T-helper 17 cell (primary cell): ENCODE data around the gene MST1. TPM values are rescaled to one million over a fixed set of nuclear protein-coding genes. Genes with fewer than 3 reads are reported as not detected.

Experiments
- ATAC-seq: fragments of 150-1000 bp; cut with Tn5 transposase; 2 replicates; pipeline ENCODE4 v1.10.0; 2021; ENCODE audit warnings: mild to moderate bottlenecking, moderate library complexity
- DNase-seq, 3 donors: peaks; one replicate each; pipeline versions ENCODE4 v3.0.0 to v3.0.0-alpha.2; 2020 to 2021
- H3K9me3 ChIP-seq: one replicate; pipeline ENCODE4 v1.7.0; 2013; ENCODE audit warnings: low read length, mild to moderate bottlenecking; ENCODE audit not compliant: control insufficient read depth, poor library complexity, severe bottlenecking
- H3K27ac Mint-ChIP-seq: one replicate; pipeline ENCODE4 v1.8.0; 2022; ENCODE audit warnings: mild to moderate bottlenecking, moderate library complexity, mixed read lengths
- H3K27me3 Mint-ChIP-seq: one replicate; pipeline ENCODE4 v1.8.0; 2022; ENCODE audit warnings: mixed read lengths
- H3K36me3 Mint-ChIP-seq: one replicate; pipeline ENCODE4 v1.8.0; 2022; ENCODE audit warnings: low read depth, mixed read lengths
- H3K4me1 Mint-ChIP-seq: one replicate; pipeline ENCODE4 v1.8.0; 2022; ENCODE audit warnings: mild to moderate bottlenecking, mixed read lengths
- H3K4me3 Mint-ChIP-seq: one replicate; pipeline ENCODE4 v1.8.0; 2022; ENCODE audit warnings: mild to moderate bottlenecking, moderate library complexity, mixed read lengths
- total RNA-seq, 4 donors: library from RNA in 2 of 4; stranded (reverse) in 2 of 4; gene quantifications; one replicate each; pipeline ENCODE4 v1.2.3 and lab custom pipeline; 2022 to 2026

The MST1 gene
- total RNA-seq, 2 donors from 2014 or later, result 7.5 to 11.3 TPM

DNA sequence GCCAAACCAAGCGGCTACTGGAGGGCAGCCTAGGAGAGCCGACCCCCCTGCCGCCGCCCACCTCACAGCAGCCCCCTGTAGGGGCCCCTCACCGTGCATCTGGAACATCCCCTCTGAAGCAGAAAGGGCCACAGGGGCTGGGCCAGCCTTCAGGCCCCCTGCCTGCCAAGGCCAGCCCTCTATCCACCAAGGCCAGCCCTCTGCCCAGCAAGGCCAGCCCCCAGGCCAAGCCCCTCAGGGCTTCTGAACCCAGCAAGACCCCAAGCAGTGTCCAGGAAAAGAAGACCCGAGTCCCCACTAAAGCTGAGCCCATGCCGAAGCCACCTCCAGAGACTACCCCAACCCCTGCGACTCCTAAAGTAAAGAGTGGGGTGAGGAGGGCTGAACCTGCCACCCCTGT is 38.6 kb downstream of the MST1 start:
- no peaks in the 10 kb centered on the region for H3K36me3 Mint-ChIP-seq
- DNase-seq, result no peak
- ATAC-seq, result no peak
- H3K27ac Mint-ChIP-seq, result no peak overlapping the region
- peaks cover 2% of the 10 kb centered on the region for H3K4me1 Mint-ChIP-seq
- peaks cover 16% of the 10 kb centered on the region for H3K27me3 Mint-ChIP-seq
- no peak overlapping the region for H3K4me3 Mint-ChIP-seq
- H3K9me3 ChIP-seq, result no peaks in the 10 kb centered on the region

DNA sequence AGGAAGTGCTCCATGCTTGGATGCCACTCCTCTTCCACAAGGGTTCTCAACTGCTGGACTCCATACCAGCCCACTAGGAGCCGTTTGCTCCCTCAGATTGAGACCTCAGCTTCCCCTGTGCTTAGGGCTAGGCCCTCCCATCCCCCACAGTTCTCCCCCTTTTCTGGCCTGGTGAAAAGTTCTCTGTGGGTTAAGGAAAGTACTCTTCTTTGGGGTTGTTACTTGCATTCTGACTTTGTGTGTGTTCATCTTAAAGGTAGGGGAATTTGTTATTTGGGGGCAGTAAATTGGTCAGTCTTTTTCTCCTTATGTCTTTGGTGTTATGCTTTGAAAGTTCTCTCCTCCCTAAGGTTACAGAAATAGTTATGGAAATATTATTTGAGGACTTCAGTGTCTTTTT is 39.1 kb downstream of the MST1 start:
- peaks cover 16% of the 10 kb centered on the region for H3K27me3 Mint-ChIP-seq
- no peaks in the 10 kb centered on the region for H3K9me3 ChIP-seq
- DNase-seq, result no peak
- H3K36me3 Mint-ChIP-seq, result no peaks in the 10 kb centered on the region
- H3K4me3 Mint-ChIP-seq, result no peak overlapping the region
- H3K4me1 Mint-ChIP-seq, result peaks cover 2% of the 10 kb centered on the region
- no peak overlapping the region for H3K27ac Mint-ChIP-seq
- ATAC-seq, result no peak

DNA sequence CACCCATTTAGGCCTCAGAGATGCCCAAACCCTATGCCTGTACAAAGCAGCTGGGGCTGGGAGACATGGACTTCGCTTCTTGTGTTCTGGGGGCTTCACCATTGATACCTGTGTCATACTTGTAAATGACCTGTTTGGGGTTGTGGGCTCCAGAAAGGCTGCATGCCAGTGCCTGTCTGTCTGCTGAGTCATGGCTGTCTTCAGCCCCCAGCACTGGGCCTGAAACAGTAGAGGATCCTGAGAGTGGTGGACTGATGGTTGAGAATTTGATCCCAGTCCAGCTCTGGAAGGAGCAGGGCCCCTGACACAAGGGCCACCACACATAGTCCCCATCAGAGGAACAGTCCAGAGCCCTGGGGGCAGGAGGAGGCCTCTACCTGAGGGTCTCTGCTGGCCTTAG is 39.7 kb downstream of the MST1 start:
- no peaks in the 10 kb centered on the region for H3K9me3 ChIP-seq
- no peak overlapping the region for H3K27ac Mint-ChIP-seq
- peaks cover 13% of the 10 kb centered on the region for H3K27me3 Mint-ChIP-seq
- no peak overlapping the region for H3K4me3 Mint-ChIP-seq
- peaks cover 2% of the 10 kb centered on the region for H3K4me1 Mint-ChIP-seq
- DNase-seq (no peak), ATAC-seq (no peak)
- H3K36me3 Mint-ChIP-seq, result no peaks in the 10 kb centered on the region

DNA sequence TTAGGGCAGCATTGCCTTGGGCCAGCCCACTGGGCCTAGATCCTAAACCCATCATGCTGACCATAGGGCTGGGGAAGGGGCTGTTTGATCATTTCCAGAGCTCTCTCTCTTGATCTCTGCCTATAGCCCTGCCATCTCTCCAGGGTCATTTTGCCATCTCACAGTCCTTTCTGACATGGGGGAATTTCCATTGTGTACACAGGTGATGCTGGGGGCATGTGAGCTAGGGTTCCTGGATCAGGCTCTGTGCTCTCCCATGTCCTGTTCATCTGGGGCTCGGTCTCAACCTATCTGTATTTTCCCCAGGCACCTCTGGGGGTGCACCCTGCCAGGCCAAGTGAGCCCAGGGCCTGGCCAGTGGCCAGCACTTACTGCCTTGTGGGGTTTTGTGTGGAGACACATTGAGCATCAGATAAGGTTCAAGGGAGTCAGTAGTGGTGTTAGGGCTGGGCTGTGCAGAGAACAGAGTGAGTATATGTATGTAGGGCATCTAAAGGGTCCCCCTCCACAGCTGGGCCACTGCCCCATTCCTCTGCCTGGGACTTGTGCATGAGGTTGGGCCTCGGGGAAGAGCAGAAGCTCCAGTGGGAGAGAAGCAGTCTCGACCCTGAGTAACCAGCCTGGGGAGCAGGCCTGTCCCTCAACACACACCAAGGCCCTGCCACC is 40.8 kb downstream of the MST1 start:
- H3K27me3 Mint-ChIP-seq, result peaks cover 5% of the 10 kb centered on the region
- H3K36me3 Mint-ChIP-seq, result no peaks in the 10 kb centered on the region
- no peak overlapping the region for H3K27ac Mint-ChIP-seq
- ATAC-seq (no peak), DNase-seq (no peak)
- H3K4me1 Mint-ChIP-seq, result peaks cover 2% of the 10 kb centered on the region
- H3K9me3 ChIP-seq, result no peaks in the 10 kb centered on the region
- H3K4me3 Mint-ChIP-seq, result no peak overlapping the region

DNA sequence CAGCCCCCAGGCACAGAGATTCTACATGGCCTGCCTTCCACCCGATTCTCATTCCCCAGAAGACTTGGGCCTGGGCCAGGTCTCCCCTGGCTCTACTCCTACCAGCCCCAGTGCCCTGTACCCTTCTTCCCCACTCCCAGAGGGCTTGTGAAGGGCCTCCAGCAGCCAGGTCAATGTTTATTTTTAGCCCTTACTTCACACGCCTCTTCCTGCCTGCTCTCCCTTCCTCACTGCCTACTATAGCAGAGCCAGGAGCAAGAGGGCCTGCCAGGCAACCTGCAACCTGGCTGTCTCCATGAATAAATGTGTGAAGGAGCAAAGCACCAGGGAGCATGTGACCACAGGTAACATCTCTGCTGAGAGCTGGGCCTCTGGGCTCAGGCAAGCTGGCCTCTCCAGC is 41.5 kb downstream of the MST1 start:
- ATAC-seq, result no peak
- peaks cover 2% of the 10 kb centered on the region for H3K4me1 Mint-ChIP-seq
- H3K36me3 Mint-ChIP-seq, result no peaks in the 10 kb centered on the region
- H3K9me3 ChIP-seq, result no peaks in the 10 kb centered on the region
- DNase-seq, result no peak
- H3K4me3 Mint-ChIP-seq, result no peak overlapping the region
- H3K27ac Mint-ChIP-seq, result no peak overlapping the region
- peaks cover 5% of the 10 kb centered on the region for H3K27me3 Mint-ChIP-seq

DNA sequence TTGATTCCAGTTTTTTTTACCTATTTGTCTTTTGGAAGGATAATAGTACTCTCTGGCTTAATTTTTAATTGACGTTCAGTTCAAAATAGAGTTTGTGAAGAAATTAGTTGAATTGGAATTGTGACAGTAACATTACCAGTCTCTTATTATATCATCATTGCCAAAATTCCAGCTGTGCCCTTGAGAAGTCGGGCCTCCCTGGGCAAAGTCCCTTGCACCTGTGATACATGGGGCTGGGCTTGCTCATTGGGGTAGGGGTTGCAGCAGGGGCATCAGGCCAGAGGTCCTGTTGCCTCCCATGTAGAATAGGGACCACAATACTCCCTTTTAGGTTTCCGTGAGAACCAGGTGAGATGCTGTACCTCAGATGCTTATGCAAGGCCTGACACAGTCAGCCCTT is 43.0 kb downstream of the MST1 start:
- Mint-ChIP-seq H3K27me3 (peaks cover 5% of the 10 kb centered on the region), H3K4me3 (no peak overlapping the region)

DNA sequence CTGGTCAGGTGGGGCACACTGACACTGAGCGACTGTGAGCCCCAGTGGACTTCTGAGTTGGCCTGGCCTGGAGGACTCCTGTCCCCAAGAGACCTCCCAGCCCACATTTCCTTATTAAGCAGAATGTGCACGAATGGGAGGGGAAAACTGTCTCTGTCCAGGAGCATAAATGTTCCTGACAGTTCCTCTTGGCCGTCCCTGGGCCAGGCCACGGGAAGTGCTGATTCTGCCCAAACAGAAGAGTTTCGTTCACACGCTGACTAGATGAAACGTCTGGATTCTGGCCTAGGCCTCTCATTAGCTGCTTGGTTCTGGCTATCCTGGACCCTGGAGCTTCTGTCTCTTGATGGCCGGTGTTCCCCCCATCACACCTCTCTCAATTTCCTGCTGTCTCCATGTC is 44.6 kb downstream of the MST1 start:
- H3K4me3 Mint-ChIP-seq, result no peak overlapping the region
- peaks cover 5% of the 10 kb centered on the region for H3K27me3 Mint-ChIP-seq
- H3K9me3 ChIP-seq, result no peaks in the 10 kb centered on the region
- DNase-seq (no peak), ATAC-seq (no peak)
- no peaks in the 10 kb centered on the region for H3K36me3 Mint-ChIP-seq
- H3K4me1 Mint-ChIP-seq, result peaks cover 2% of the 10 kb centered on the region
- H3K27ac Mint-ChIP-seq, result no peak overlapping the region

More for the DNA sequence above, 43.0 kb downstream of the MST1 start:
- Mint-ChIP-seq H3K36me3 (no peaks in the 10 kb centered on the region), H3K27ac (no peak overlapping the region), H3K4me1 (peaks cover 2% of the 10 kb centered on the region)
- DNase-seq (no peak), ATAC-seq (no peak)
- H3K9me3 ChIP-seq, result no peaks in the 10 kb centered on the region

DNA sequence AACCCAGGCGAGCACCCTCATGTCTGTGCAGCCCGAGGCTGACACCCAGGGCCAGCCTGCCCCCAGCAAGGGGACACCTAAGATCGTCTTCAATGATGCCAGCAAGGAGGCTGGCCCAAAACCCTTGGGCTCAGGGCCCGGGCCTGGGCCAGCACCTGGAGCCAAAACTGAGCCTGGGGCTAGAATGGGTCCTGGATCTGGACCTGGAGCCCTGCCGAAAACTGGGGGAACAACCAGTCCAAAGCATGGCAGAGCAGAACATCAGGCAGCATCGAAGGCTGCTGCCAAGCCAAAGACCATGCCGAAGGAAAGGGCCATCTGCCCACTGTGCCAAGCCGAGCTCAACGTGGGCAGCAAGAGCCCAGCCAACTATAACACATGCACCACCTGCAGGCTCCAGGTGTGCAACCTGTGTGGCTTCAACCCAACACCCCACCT is 46.5 kb downstream of the MST1 start:
- ATAC-seq (no peak), DNase-seq (no peak)
- Mint-ChIP-seq H3K27ac (no peak overlapping the region), H3K4me3 (no peak overlapping the region), H3K4me1 (peaks cover 2% of the 10 kb centered on the region), H3K36me3 (no peaks in the 10 kb centered on the region), H3K27me3 (peaks cover 5% of the 10 kb centered on the region)
- H3K9me3 ChIP-seq, result no peaks in the 10 kb centered on the region

DNA sequence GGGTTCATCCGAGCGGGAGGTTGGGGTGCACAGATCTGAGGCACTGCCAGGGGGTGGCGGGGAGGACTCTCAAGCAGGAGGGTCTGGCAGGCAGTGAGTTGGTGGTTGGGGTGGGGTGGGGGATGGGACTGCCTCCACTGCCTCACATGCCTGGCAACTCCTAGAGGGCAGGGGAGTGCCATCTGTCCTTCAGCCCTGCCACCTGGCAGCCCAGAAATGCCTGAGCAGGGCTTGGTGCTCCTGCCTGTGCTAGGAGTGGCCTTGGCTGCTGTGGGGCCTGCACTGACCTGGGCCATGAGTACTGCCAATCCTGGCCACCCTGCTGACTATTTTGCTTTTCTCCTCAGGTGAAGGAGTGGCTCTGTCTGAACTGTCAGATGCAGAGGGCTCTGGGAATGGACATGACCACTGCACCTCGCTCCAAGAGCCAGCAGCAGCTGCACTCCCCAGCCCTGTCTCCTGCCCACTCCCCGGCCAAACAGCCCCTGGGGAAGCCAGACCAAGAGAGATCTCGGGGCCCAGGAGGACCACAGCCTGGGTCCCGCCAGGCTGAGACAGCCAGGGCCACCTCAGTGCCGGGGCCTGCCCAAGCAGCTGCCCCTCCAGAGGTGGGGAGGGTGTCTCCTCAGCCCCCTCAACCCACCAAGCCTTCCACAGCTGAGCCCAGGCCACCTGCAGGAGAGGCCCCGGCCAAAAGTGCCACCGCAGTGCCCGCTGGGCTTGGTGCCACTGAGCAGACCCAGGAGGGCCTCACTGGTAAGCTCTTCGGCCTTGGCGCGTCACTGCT is 47.2 kb downstream of the MST1 start:
- H3K27me3 Mint-ChIP-seq, result peaks cover 5% of the 10 kb centered on the region
- H3K36me3 Mint-ChIP-seq, result no peaks in the 10 kb centered on the region
- DNase-seq (no peak), ATAC-seq (no peak)
- no peaks in the 10 kb centered on the region for H3K9me3 ChIP-seq
- H3K4me3 Mint-ChIP-seq, result no peak overlapping the region
- peaks cover under 1% of the 10 kb centered on the region for H3K4me1 Mint-ChIP-seq
- no peak overlapping the region for H3K27ac Mint-ChIP-seq

DNA sequence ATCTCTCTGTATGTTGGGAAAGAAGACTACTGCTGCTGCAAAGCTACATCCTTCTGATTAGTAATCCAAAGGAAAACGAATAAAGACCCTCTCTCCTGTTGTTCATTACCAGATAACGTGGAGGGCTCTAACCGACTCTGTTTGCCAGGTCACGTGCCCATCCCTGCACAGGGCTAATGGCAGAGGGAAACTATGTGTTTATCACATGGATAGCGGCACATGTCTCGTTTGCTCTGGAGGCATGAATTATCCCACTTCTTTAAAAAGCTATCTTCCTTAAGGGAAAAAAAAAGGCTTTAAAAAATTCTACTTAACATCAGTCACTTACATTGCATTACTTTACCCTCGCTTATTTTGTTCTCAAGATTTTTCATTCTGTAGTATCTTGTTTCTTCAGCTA is 48.0 kb downstream of the MST1 start:
- DNase-seq, result no peak
- no peak for ATAC-seq
- H3K27ac Mint-ChIP-seq, result no peak overlapping the region
- no peak overlapping the region for H3K4me3 Mint-ChIP-seq
- H3K4me1 Mint-ChIP-seq, result peaks cover 5% of the 10 kb centered on the region
- no peaks in the 10 kb centered on the region for H3K9me3 ChIP-seq
- H3K27me3 Mint-ChIP-seq, result peaks cover 2% of the 10 kb centered on the region
- H3K36me3 Mint-ChIP-seq, result no peaks in the 10 kb centered on the region

DNA sequence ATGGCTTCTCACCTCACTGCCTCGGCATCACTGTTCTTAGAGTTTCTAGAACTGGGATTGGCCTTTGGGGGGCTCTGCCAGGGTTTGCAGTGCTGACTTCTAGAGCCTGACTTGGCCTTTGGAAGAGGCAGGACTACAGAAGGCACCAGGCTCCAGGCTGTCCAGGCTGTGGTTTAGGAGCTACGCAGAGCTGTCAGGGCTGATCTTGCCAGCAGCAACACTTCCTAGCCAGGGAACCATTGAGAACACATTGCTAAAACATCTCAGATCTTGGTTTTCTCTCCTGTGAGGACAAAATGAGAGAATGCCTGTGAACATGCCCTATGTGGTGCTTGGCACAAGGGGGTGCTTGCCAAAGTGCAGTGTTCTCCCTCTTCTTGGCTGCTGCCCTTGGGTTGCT is 49.7 kb downstream of the MST1 start:
- Mint-ChIP-seq H3K4me1 (peaks cover 7% of the 10 kb centered on the region), H3K27me3 (peaks cover 5% of the 10 kb centered on the region), H3K27ac (no peak overlapping the region), H3K36me3 (no peaks in the 10 kb centered on the region), H3K4me3 (no peak overlapping the region)
- no peak for ATAC-seq
- no peaks in the 10 kb centered on the region for H3K9me3 ChIP-seq
- DNase-seq, result no peak

DNA sequence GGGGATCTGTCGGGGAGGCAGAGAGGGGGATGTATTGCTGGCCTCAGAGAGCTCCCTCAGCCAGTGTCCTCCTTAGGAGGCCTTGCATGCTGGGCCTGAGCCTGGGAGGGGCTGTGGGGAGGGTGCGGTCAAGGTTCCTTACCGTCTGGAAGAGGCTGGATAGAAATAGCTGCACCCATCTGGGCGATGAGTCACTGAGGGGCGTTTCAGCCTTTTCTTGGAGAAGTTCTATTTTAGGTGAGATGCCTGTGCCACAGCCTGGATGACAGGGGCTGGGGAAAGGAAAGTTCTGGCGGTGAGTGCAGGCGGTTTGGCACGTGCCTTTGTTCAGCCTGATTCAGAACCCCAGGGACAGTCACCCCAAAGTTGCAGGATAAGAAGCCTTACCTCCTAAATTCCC is 50.8 kb downstream of the MST1 start:
- no peaks in the 10 kb centered on the region for H3K36me3 Mint-ChIP-seq
- H3K27ac Mint-ChIP-seq, result no peak overlapping the region
- no peak for ATAC-seq
- no peak overlapping the region for H3K4me3 Mint-ChIP-seq
- DNase-seq, result no peak
- peaks cover 12% of the 10 kb centered on the region for H3K27me3 Mint-ChIP-seq
- peaks cover 10% of the 10 kb centered on the region for H3K4me1 Mint-ChIP-seq
- H3K9me3 ChIP-seq, result no peaks in the 10 kb centered on the region

DNA sequence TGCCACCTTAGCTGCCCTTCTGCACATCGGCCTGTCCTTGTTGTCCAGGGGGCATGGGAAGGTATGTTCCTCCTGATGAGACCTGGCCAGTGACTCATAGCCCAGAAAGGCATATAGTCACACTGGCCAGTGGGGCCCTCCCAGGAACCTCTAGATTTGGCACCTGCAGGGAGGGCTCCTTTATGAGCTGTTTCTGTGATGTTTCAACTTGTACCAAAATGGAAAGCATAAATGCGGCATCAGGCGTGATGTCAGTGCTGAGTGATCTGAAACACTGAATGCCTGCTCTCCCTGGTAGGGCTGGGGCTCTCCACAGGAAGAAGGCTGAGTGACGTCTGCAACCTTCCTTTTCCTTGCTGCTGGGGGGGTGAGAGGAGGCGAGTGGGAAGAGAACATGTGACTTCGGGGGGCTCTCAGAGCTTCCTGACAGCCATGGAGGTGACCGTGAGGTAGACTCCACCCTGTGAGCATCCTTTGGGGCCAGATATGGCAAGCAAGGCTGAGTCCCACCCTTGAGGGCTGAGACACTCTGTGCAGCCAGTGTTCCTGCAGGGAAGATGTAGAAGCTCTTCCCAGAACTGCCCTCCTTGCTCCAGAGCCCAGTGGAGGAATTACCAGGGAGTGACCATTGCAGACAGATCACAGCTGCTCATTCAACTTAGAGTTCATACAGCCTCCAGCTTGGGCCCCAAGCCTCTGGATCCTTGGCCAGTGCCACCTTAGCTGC is 52.2 kb downstream of the MST1 start:
- peaks cover 18% of the 10 kb centered on the region for H3K27me3 Mint-ChIP-seq

More for the DNA sequence above, 52.2 kb downstream of the MST1 start:
- peaks cover 10% of the 10 kb centered on the region for H3K4me1 Mint-ChIP-seq
- no peaks in the 10 kb centered on the region for H3K9me3 ChIP-seq
- ATAC-seq (no peak), DNase-seq (no peak)
- no peak overlapping the region for H3K4me3 Mint-ChIP-seq
- H3K36me3 Mint-ChIP-seq, result no peaks in the 10 kb centered on the region
- H3K27ac Mint-ChIP-seq, result no peak overlapping the region
